Hepatocyte (in vitro differentiated cells): Measurements from ENCODE around the gene S100P. TPM values are rescaled to one million over a fixed set of nuclear protein-coding genes. Genes with fewer than 3 reads are reported as not detected.
"Not testable (repeated sequence)": the region's sequence is repeated elsewhere in the genome, so short reads cannot be mapped to it uniquely, and the experiment has no call there.

Experiments used
- DNase-seq: peaks from one replicate; pipeline ENCODE4 v3.0.0-alpha.2; 2016; ENCODE audit warnings: low spot score
- H2AFZ ChIP-seq: fragments of 200-600 bp; sonication (generic); 2 replicates; pipeline ENCODE4 v1.6.0; 2016; ENCODE audit warnings: antibody characterized with exemption, mild to moderate bottlenecking
- H3K27ac ChIP-seq: fragments of 200-600 bp; sonication (generic); 2 replicates; pipeline ENCODE4 v1.5.1; 2016; ENCODE audit warnings: mild to moderate bottlenecking
- H3K27me3 ChIP-seq: fragments of 200-600 bp; sonication (generic); 2 replicates; pipeline ENCODE4 v1.6.1; 2016
- H3K36me3 ChIP-seq: fragments of 200-600 bp; sonication (generic); replicated peaks from 2 replicates; pipeline ENCODE4 v1.5.1; 2016; ENCODE audit warnings: low read depth; ENCODE audit not compliant: insufficient read depth
- H3K4me1 ChIP-seq: fragments of 200-600 bp; sonication (generic); 2 replicates; pipeline ENCODE4 v1.5.1; 2016; ENCODE audit warnings: mild to moderate bottlenecking, moderate library complexity; ENCODE audit not compliant: insufficient read depth
- H3K4me2 ChIP-seq: fragments of 200-600 bp; sonication (generic); 2 replicates; pipeline ENCODE4 v1.6.0; 2016
- H3K4me3 ChIP-seq: fragments of 200-600 bp; sonication (generic); 2 replicates; pipeline ENCODE4 v1.5.1; 2016; ENCODE audit warnings: mild to moderate bottlenecking
- H3K79me2 ChIP-seq: fragments of 200-600 bp; sonication (generic); 2 replicates; pipeline ENCODE4 v1.6.0; 2017; ENCODE audit warnings: mild to moderate bottlenecking
- H3K9me2 ChIP-seq: fragments of 200-600 bp; sonication (generic); replicated peaks from 2 replicates; pipeline ENCODE4 v1.6.0; 2017; ENCODE audit warnings: mild to moderate bottlenecking; ENCODE audit not compliant: insufficient read depth
- H3K9me3 ChIP-seq: fragments of 200-600 bp; sonication (generic); 2 replicates; pipeline ENCODE4 v1.5.1; 2016; ENCODE audit warnings: low read depth, mild to moderate bottlenecking
- H4K20me1 ChIP-seq: fragments of 200-600 bp; sonication (generic); 2 replicates; pipeline ENCODE4 v1.6.0; 2016; ENCODE audit warnings: mild to moderate bottlenecking; ENCODE audit not compliant: insufficient read depth, poor library complexity, severe bottlenecking
- CTCF ChIP-seq: fragments of 200-600 bp; sonication (generic); IDR thresholded peaks from 2 replicates; pipeline ENCODE4 v1.5.1; 2016; ENCODE audit warnings: antibody characterized with exemption, mild to moderate bottlenecking; ENCODE audit not compliant: poor library complexity
- EZH2 ChIP-seq: fragments of 200-600 bp; sonication (generic); IDR thresholded peaks from 2 replicates; pipeline ENCODE4 v1.6.1; 2016; ENCODE audit warnings: antibody characterized with exemption, mild to moderate bottlenecking, borderline replicate concordance
- EZH2phosphoT487 ChIP-seq: fragments of 200-600 bp; sonication (generic); IDR thresholded peaks from one replicate; pipeline ENCODE4 v1.6.1; 2018; ENCODE audit warnings: antibody characterized with exemption, mild to moderate bottlenecking, low read depth, moderate library complexity; ENCODE audit not compliant: unreplicated experiment, severe bottlenecking
- whole genome bisulfite sequencing: methylation state at CpG from one replicate; pipeline ENCODE4 v1.1.6; 2016; ENCODE audit warnings: low lambda C conversion rate; ENCODE audit errors: missing lambda C conversion rate; 5-methylcytosine and 5-hydroxymethylcytosine counted together
- polyA plus RNA-seq: library from polyadenylated mRNA; unstranded; fragments of >200 nt; fragmentation: Nextera tagmentation; extraction: Ambion mirVana; gene quantifications from 2 replicates; pipeline ENCODE4 v1.2.1, GENCODE V29; 2016
- total RNA-seq: library from RNA; depleted of rRNA; stranded (reverse); fragments of >200 nt; gene quantifications from 2 replicates; pipeline ENCODE4 v1.2.3, GENCODE V29; 2014

Gene S100P
- total and polyA plus RNA-seq, 2 experiments from 2014 or later: 36.6 to 51.6 TPM

DNA sequence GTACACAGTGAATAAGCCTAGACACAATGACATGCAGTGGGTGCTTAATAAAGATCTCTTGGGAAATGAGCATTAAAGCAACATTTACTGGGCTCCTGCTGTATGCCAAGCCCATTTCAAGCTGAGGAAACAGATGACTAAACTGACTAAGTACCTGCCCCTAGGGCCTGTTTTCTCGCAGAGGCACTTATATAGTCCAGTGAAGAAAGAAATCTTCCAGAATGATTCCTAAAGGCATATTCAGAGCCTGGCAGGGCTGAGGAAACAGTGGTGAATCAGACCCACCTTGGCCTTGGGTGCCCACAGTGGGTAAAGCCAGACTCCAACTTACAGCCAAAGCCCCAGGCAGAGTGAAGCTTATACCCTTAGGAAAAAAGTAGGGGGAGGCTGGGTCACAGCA, 22.0 kb upstream of the S100P start:
- H3K4me2 ChIP-seq: no peak overlapping the region
- H3K4me3 ChIP-seq: no peak overlapping the region
- 86% methylated on average over 1 of the region's 1 CpG for WGBS
- no peak overlapping the region for H2AFZ ChIP-seq
- H3K9me3 ChIP-seq: no peaks in the 10 kb centered on the region
- peaks cover 19% of the 10 kb centered on the region for H3K79me2 ChIP-seq
- TF ChIP-seq CTCF: no peak
- TF ChIP-seq EZH2phosphoT487: no peak
- no peak for TF ChIP-seq EZH2
- H4K20me1 ChIP-seq: peaks cover 4% of the 10 kb centered on the region
- H3K9me2 ChIP-seq: no peaks in the 10 kb centered on the region
- H3K27ac ChIP-seq: no peak overlapping the region
- H3K36me3 ChIP-seq: no peaks in the 10 kb centered on the region
- DNase-seq: no peak
- H3K27me3 ChIP-seq: no peaks in the 10 kb centered on the region
- peaks cover 14% of the 10 kb centered on the region for H3K4me1 ChIP-seq

- no peak for DNase-seq
These were observed 21.5 kb upstream of the S100P start for GRCh38 chr4:6672131-6672530.

DNA sequence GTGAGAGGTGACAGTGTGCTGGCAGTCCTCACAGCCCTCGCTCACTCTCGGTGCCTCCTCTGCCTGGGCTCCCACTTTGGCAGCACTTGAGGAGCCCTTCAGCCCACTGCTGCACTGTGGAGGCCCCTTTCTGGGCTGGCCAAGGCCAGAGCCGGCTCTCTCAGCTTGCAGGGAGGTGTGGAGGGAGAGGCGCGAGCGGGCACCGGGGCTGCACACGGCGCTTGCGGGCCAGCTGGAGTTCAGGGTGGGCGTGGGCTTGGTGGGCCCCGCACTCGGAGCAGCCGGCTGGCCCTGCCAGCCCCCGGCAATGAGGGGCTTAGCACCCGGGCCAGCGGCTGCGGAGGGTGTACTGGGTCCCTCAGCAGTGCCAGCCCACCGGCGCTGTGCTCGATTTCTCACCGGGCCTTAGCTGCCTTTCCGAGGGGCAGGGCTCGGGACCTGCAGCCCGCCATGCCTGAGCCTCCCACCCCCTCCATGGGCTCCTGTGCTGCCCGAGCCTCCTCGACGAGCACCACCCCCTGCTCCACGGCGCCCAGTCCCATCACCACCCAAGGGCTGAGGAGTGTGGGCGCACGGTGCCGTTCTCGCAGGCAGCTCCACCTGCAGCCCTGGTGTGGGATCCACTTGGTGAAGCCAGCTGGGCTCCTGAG, 21.0 kb upstream of the S100P start:
- not testable (repeated sequence) for H4K20me1 ChIP-seq, H3K9me3 ChIP-seq, H3K4me3 ChIP-seq, H3K36me3 ChIP-seq, H3K27me3 ChIP-seq, H3K9me2 ChIP-seq, DNase-seq, H2AFZ ChIP-seq
- H3K4me2 ChIP-seq: peak overlapping the region; percentile 98
- H3K79me2 ChIP-seq: peaks cover 22% of the 10 kb centered on the region
- peaks cover 14% of the 10 kb centered on the region for H3K4me1 ChIP-seq
- WGBS: 97% methylated on average over 28 of the region's 34 CpGs
- H3K27ac ChIP-seq: peak overlapping the region; percentile 88

More at GRCh38 chr4:6672131-6672530, 21.5 kb upstream of the S100P start:
- H3K27ac ChIP-seq: no peak overlapping the region
- TF ChIP-seq EZH2phosphoT487: no peak
- H3K27me3 ChIP-seq: no peaks in the 10 kb centered on the region
- no peaks in the 10 kb centered on the region for H3K36me3 ChIP-seq
- WGBS: 96% methylated on average over 19 of the region's 19 CpGs
- H3K79me2 ChIP-seq: peaks cover 22% of the 10 kb centered on the region
- no peaks in the 10 kb centered on the region for H3K9me2 ChIP-seq
- no peak overlapping the region for H3K4me2 ChIP-seq
- H3K9me3 ChIP-seq: no peaks in the 10 kb centered on the region
- no peak overlapping the region for H3K4me3 ChIP-seq
- peaks cover 14% of the 10 kb centered on the region for H3K4me1 ChIP-seq
- peaks cover 4% of the 10 kb centered on the region for H4K20me1 ChIP-seq
- H2AFZ ChIP-seq: no peak overlapping the region

DNA sequence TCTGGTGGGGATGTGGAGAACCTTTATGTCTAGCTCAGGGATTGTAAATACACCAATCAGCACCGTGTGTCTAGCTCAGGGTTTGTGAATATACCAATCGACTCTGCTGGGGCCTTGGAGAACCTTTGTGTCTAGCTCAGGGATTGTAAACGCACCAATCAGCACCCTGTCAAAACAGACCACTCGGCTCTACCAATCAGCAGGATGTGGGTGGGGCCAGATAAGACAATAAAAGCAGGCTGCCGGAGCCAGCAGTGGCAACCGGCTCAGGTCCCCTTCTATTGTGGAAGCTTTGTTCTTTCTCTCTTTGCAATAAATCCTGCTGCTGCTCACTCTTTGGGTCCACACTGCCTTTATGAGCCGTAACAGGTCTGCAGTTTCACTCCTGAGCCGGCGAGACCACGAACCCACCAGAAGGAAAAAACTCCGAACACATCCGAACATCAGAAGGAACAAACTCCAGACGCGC, 20.5 kb upstream of the S100P start:
- Histone ChIP-seq H3K79me2 (peaks cover 22% of the 10 kb centered on the region), H2AFZ (peak overlapping the region; percentile 81), H3K4me2 (peak overlapping the region; percentile 98), H3K4me3 (peak overlapping the region; percentile 31), H3K4me1 (peaks cover 14% of the 10 kb centered on the region), H3K27ac (peak overlapping the region; percentile 88)
- not testable (repeated sequence) for H4K20me1 ChIP-seq, H3K9me3 ChIP-seq, H3K9me2 ChIP-seq, H3K36me3 ChIP-seq, H3K27me3 ChIP-seq, DNase-seq
- 75% methylated on average over 14 of the region's 14 CpGs for WGBS
